Stimulated activated naive CD8-positive, alpha-beta T cell treated with anti-CD3 and anti-CD28 coated beads, Interleukin-15, Interleukin-2, amounts not matched to agents 100 ng/mL and 50 ng/mL, for 24 hours (primary cell): Measurements from ENCODE around the gene ACTN3.
A peak's percentile ranks its signal among the peaks of the same experiment; 100 is the strongest.

ENCODE experiments used
- H3K27ac Mint-ChIP-seq: one replicate; pipeline ENCODE4 v1.8.0; 2021; ENCODE audit warnings: mild to moderate bottlenecking, mixed read lengths
- H3K27me3 Mint-ChIP-seq: one replicate; pipeline ENCODE4 v1.8.0; 2021; ENCODE audit warnings: mixed read lengths
- H3K36me3 Mint-ChIP-seq: one replicate; pipeline ENCODE4 v1.8.0; 2021; ENCODE audit warnings: low read depth, mixed read lengths
- H3K4me1 Mint-ChIP-seq: one replicate; pipeline ENCODE4 v1.8.0; 2021; ENCODE audit warnings: low read depth, mixed read lengths
- H3K4me3 Mint-ChIP-seq: one replicate; pipeline ENCODE4 v1.8.0; 2021; ENCODE audit warnings: mild to moderate bottlenecking, mixed read lengths
- H3K9me3 Mint-ChIP-seq: one replicate; pipeline ENCODE4 v1.8.0; 2021; ENCODE audit warnings: mixed read lengths

ACTN3 gene

DNA sequence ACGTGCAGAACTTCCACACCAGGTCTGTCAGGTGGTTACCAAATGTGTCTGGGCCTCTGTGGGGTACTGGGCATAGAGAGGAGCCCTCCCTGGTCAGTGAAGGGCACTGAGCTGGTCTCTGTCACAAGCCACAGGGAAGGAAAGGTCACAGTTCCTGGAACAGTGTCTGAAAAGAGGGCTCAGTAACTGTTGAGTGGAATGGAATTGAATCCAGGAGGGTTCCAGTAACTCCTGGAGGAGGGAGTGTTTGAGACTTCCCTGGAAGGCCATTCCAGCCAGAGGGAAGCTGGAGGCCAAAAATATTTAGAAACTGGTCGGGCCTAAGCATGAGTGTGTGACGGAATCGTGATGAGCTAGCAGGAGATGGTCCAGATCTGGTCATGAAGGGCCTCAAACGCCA, 7.9 kb downstream of the ACTN3 start:
- H3K9me3 Mint-ChIP-seq = no peaks in the 10 kb centered on the region
- H3K36me3 Mint-ChIP-seq = no peaks in the 10 kb centered on the region
- H3K4me1 Mint-ChIP-seq = peaks cover 6% of the 10 kb centered on the region
- H3K27ac Mint-ChIP-seq = no peak overlapping the region
- H3K4me3 Mint-ChIP-seq = no peak overlapping the region
- peaks cover 16% of the 10 kb centered on the region for H3K27me3 Mint-ChIP-seq

DNA sequence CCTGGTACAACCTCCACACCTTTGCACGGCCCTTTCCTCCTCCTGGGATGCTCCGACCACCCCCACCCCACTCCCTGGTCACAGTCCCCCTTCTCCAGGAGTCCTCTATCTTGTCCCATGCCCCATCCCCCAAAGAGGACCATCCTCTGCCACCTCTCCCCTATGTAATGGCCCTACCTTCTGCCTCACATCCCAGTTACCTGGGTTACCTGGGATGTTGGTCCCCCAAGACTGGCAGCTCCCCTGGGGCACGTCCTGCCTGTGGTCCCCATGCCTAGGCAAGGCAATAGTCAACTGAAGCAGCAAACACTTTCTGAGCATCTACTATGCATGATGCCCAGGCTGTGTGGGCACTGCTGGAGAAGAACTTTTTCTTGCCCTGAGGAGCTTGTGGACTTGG, 8.7 kb downstream of the ACTN3 start:
- Mint-ChIP-seq H3K9me3 (no peaks in the 10 kb centered on the region), H3K4me3 (no peak overlapping the region), H3K4me1 (peaks cover 6% of the 10 kb centered on the region), H3K36me3 (no peaks in the 10 kb centered on the region), H3K27ac (no peak overlapping the region), H3K27me3 (peaks cover 16% of the 10 kb centered on the region)

DNA sequence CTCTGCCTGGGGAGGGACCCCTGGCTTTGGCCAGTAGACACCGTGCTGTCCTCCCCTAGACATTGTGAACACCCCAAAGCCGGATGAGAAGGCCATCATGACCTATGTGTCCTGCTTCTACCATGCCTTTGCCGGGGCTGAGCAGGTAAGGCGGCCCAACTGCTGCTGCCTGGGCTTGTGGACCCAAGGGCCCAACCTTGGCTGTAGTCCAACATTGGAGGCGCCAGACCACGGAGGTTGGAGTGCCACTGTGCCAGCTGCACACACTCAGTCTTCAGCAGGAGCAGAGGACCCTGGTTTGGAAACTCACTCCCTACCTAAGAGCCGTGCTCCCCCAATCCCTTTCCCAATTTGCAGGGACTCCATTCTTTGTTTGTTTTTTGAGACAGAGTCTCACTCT, 9.4 kb downstream of the ACTN3 start:
- peaks cover 6% of the 10 kb centered on the region for H3K4me1 Mint-ChIP-seq
- H3K4me3 Mint-ChIP-seq = no peak overlapping the region
- peaks cover 16% of the 10 kb centered on the region for H3K27me3 Mint-ChIP-seq
- no peak overlapping the region for H3K27ac Mint-ChIP-seq
- no peaks in the 10 kb centered on the region for H3K9me3 Mint-ChIP-seq
- no peaks in the 10 kb centered on the region for H3K36me3 Mint-ChIP-seq

DNA sequence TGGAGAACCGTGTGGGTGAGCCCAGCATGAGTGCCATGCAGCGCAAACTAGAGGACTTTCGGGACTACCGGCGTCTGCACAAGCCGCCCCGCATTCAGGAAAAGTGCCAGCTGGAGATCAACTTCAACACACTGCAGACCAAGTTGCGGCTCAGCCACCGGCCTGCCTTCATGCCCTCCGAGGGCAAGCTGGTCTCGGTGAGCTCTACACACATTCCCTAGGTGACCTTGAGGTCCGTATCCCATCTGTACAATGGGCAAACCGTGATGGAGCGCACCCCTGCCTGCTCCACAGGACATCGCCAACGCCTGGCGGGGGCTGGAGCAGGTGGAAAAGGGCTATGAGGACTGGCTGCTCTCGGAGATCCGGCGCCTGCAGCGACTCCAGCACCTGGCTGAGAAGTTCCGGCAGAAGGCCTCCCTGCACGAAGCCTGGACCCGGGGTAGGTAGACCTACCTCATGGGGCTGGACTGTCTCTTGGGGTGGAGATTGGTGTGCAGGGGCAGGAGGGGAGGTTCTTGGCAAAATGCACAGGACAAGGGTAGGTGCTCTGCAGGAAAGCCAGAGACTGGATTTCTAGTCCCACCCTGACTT, 11.1 kb downstream of the ACTN3 start:
- H3K4me3 Mint-ChIP-seq = no peak overlapping the region
- H3K9me3 Mint-ChIP-seq = no peaks in the 10 kb centered on the region
- peaks cover 16% of the 10 kb centered on the region for H3K27me3 Mint-ChIP-seq
- peaks cover 6% of the 10 kb centered on the region for H3K4me1 Mint-ChIP-seq
- H3K36me3 Mint-ChIP-seq = no peaks in the 10 kb centered on the region
- H3K27ac Mint-ChIP-seq = no peak overlapping the region

DNA sequence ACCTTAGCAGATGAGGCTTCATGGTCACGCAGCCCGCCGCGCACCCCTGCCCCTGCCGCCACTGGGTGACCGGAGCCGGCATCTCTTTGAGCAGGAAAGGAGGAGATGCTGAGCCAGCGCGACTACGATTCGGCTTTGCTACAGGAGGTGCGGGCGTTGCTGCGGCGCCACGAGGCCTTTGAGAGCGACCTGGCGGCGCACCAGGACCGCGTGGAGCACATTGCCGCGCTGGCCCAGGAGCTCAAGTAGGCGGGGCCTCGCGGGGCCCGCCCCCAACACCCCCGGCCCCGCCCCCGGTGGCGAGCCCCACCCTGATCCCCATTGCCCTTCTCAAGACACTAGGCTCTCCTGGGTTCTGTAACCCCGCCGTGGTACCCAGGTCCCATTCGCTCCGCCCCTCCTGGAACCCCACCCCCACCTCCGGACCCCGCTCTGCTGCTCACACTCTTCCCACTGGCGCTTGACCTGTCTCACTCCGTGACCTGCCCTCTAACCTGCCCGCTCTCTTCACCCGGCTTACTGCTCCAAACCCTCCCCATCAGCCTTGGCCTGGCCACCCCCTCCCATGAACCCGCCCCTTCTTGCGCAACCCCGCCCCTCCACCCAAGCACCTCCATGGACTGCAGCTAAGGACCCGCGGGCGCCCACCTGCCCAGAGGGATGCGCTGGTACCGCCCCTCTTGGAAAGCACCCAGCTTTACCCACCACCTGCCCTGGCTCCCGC, 12.6 kb downstream of the ACTN3 start:
- Mint-ChIP-seq H3K4me3 (no peak overlapping the region), H3K36me3 (no peaks in the 10 kb centered on the region), H3K9me3 (no peaks in the 10 kb centered on the region), H3K4me1 (peaks cover 6% of the 10 kb centered on the region), H3K27me3 (peaks cover 16% of the 10 kb centered on the region), H3K27ac (no peak overlapping the region)

DNA sequence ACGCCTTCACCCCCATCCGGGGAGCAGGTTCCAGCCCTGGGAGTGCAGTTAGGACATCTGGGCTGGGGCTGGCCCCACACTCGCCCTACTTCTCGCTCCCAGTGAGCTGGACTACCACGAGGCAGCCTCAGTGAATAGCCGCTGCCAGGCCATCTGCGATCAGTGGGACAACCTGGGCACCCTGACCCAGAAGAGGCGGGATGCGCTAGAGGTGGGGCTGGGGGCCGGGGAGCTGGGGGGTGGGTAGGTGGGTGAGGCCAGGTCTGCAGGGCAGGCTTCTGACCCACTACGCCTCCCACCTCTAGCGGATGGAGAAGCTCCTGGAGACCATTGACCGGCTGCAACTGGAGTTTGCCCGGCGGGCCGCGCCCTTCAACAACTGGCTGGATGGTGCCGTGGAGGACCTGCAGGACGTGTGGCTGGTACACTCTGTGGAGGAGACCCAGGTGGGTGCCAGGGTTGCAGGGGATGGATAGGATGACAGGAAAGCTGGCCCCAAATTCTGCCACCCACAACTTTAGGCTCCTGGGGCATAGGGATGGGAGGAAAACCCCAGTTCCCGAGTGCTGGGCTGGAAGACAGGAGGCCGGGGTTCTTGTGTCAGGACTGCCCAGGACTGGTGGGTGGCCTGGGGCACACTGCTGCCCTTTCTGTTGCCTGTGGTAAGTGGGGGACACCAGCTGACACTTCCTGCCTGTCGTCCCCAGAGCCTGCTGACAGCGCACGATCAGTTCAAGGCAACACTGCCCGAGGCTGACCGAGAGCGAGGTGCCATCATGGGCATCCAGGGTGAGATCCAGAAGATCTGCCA, 13.4 kb downstream of the ACTN3 start:
- Mint-ChIP-seq H3K27me3 (peaks cover 16% of the 10 kb centered on the region), H3K9me3 (no peaks in the 10 kb centered on the region), H3K4me3 (no peak overlapping the region), H3K4me1 (peaks cover 6% of the 10 kb centered on the region), H3K36me3 (no peaks in the 10 kb centered on the region), H3K27ac (no peak overlapping the region)

DNA sequence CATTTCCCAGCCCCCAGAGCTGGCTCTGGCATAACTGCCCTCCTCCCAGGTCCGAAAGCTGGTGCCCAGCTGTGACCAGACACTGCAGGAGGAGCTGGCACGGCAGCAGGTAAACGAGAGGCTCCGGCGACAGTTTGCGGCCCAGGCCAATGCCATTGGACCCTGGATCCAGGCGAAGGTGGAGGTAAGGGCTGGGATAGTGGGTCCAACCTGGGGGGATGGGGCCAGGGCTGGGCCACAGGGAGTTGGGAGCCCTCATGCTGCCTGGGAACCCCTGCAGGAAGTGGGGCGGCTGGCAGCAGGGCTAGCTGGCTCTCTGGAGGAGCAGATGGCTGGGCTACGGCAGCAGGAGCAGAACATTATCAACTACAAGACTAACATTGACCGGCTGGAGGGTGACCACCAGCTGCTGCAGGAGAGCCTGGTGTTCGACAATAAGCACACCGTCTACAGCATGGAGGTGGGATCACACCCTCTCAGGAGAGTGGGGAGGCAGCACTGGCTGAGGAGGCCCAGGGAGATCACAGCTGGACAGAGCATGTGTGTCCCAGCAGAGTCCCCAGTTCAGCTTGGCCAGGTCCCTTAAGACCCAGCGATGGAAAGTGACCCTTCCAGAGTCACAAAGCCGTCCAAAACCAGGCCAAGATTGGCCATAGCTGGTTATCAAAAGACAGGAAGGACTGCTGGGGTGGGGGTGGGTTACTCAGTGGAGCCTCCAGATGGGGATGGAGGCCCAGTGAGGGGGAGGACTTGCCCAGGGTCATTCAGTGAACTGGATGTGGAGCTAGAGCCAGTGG, 14.7 kb downstream of the ACTN3 start:
- Mint-ChIP-seq H3K27me3 (peaks cover 16% of the 10 kb centered on the region), H3K27ac (no peak overlapping the region), H3K4me1 (peaks cover 6% of the 10 kb centered on the region), H3K4me3 (no peak overlapping the region), H3K36me3 (no peaks in the 10 kb centered on the region), H3K9me3 (no peaks in the 10 kb centered on the region)

DNA sequence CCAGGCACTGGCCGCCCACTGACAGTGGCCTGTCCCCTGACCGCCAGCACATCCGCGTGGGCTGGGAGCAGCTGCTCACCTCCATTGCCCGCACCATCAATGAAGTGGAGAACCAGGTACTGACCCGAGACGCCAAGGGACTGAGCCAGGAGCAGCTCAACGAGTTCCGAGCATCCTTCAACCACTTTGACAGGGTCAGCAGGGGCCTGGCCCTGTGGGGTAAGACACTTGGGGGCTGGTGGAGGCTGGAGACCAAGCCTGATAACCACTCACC, 15.2 kb downstream of the ACTN3 start:
- peaks cover 16% of the 10 kb centered on the region for H3K27me3 Mint-ChIP-seq
- no peak overlapping the region for H3K27ac Mint-ChIP-seq
- no peaks in the 10 kb centered on the region for H3K36me3 Mint-ChIP-seq
- H3K4me1 Mint-ChIP-seq = peaks cover 6% of the 10 kb centered on the region
- no peak overlapping the region for H3K4me3 Mint-ChIP-seq
- H3K9me3 Mint-ChIP-seq = no peaks in the 10 kb centered on the region

DNA sequence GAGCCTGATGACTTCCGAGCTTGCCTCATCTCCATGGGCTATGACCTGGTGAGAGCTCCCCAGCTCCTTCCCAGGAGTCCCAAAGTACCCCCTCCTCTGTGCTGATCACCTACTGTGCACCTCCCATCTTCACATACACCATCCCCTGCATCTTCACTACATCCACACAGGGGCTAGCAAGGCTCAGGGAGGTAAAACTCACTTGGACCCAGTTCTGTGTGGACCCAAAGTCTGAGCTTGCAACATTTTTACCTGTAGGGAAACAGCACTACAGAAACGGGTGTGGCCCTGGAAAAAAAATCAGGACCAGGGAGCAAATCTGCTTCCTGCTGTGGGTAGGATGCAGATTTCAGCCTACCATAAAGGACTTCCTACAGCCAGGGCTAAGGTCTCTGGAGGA, 15.6 kb downstream of the ACTN3 start:
- H3K27ac Mint-ChIP-seq = no peak overlapping the region
- H3K4me3 Mint-ChIP-seq = no peak overlapping the region

DNA sequence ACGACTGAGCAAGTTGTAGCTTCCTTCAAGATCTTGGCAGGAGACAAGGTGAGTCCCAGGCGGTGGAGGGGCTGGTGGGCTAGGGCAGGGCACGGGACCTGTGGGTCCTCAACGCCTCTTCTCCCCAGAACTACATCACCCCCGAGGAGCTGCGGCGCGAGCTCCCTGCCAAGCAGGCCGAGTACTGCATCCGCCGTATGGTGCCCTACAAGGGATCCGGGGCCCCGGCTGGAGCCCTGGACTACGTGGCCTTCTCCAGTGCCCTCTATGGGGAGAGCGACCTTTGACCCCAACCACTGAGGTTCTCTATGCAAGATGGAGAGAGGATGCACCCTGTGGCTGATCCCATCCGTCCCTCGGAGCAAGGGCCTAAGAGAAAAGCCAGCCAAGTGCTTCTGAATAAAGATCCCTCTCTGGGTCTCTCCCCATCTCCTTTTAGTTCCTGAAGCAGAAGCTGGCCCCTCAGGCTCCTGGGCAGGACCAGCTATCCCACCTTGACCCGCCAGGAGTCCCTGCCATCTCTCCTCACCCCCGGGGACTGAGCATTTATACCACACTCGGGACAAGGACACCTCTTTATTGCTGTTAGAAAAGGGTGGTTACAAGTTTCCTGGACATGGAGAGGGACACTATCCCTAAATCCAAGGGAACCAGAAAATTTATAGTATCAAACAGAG, 16.3 kb downstream of the ACTN3 start:
- Mint-ChIP-seq H3K36me3 (no peaks in the 10 kb centered on the region), H3K9me3 (no peaks in the 10 kb centered on the region), H3K27ac (no peak overlapping the region), H3K27me3 (peaks cover 13% of the 10 kb centered on the region), H3K4me3 (no peak overlapping the region), H3K4me1 (peaks cover 6% of the 10 kb centered on the region)

More for the DNA sequence above, 15.6 kb downstream of the ACTN3 start:
- Mint-ChIP-seq H3K9me3 (no peaks in the 10 kb centered on the region), H3K27me3 (peaks cover 16% of the 10 kb centered on the region), H3K4me1 (peaks cover 6% of the 10 kb centered on the region), H3K36me3 (no peaks in the 10 kb centered on the region)

DNA sequence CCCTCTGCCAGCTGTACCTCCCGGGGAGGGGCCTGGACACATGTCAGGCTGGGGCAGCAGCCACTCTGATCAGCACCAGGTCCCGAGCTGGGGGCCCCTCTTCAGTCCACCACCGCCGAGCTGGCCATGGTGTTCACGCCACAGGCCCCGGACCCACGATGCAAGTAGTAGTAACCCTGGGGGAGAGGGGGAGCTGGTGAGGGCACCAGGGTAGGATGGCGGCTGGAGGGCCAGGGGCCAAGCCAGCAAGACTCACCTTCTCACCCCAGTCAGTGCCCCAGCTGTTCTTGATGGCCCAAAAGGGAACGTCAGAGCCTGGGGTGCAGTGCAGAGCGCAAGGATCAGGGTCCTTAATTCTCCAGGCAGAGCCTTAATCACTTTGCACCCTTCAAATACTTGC, 17.1 kb downstream of the ACTN3 start:
- Mint-ChIP-seq H3K27ac (no peak overlapping the region), H3K36me3 (no peaks in the 10 kb centered on the region), H3K4me1 (peaks cover 6% of the 10 kb centered on the region), H3K9me3 (no peaks in the 10 kb centered on the region), H3K27me3 (peaks cover 6% of the 10 kb centered on the region), H3K4me3 (no peak overlapping the region)

DNA sequence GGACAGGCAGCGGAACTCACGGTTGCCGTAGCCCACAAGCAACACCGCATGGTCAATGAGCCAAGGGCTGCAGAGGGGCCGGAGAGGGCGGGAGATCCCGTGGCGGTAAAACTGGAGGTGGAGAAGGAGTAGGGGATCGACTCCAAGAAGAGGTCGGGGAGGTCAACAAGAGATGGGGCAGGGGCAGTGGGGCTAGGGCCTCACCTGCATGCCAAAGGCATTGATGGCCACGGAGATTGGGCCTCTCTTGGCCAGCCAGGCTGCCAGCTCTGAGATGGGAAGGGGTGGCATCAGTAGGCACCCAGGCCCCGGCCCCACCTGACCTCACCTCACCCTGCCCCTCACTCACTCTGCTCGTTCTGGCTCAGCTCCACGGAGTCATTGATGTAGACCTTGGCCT, 17.8 kb downstream of the ACTN3 start:
- Mint-ChIP-seq H3K36me3 (no peaks in the 10 kb centered on the region), H3K4me1 (peaks cover 3% of the 10 kb centered on the region), H3K9me3 (no peaks in the 10 kb centered on the region), H3K4me3 (no peak overlapping the region), H3K27ac (no peak overlapping the region), H3K27me3 (peaks cover 3% of the 10 kb centered on the region)

DNA sequence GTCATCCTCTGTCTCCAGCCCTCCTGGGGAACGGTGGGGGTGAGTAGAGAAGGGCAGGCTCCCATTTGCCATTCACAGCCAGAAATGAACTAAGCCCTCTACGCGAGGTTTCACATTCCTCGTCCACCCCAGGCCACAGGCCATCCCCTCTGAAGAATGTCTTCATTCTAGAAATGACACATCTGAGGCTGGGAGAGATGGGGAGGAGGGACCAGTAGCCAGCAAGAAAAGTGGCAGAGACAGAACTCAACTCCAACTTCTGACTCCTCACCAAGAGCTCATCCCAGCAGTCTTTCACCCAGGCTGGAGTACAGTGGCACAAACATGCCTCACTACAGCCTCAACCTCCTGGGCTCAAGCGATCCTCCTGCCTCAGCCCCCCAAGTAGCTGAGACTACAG, 18.3 kb downstream of the ACTN3 start:
- Mint-ChIP-seq H3K9me3 (no peaks in the 10 kb centered on the region), H3K4me1 (peaks cover 3% of the 10 kb centered on the region), H3K4me3 (no peak overlapping the region), H3K36me3 (no peaks in the 10 kb centered on the region), H3K27ac (no peak overlapping the region), H3K27me3 (peaks cover 3% of the 10 kb centered on the region)

DNA sequence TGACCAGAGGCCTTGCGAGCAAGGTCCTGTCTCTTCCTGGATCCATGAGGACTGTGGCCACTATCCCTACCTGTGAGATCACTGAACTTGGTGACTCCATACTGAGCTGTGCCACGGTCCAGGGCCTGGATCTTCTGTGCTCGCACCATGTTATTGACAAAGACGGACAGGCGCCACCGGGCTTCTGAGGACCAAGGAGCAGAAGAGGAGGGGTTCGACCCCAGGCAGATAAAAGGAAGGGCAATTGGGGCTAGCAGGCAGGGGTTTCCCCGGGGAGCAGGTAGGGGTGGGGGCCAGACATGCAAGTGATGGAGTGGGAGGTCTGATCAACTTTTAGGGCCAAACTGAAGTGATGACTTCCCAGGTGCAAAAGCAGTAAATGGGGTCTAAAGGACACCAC, 19.5 kb downstream of the ACTN3 start:
- H3K4me3 Mint-ChIP-seq = no peak overlapping the region
- H3K27ac Mint-ChIP-seq = no peak overlapping the region
- no peaks in the 10 kb centered on the region for H3K36me3 Mint-ChIP-seq
- no peaks in the 10 kb centered on the region for H3K9me3 Mint-ChIP-seq
- peaks cover 3% of the 10 kb centered on the region for H3K27me3 Mint-ChIP-seq
- peaks cover 3% of the 10 kb centered on the region for H3K4me1 Mint-ChIP-seq

DNA sequence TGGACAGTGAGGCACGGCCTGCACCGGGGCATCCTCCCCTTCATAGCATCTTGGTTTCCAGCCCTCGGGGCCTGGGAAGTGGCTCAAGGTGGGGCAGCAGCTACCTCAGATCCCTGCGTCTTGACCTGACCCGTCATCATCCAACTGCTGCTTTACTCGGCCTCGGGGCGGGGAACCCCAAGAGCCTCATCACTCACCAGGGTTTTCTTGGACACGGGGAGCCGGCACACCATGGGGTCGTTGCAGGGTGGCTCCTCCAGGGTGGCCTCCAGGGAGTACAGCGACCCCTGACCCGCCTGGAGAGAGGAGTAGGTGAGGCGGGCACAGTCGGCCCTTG, 21.1 kb downstream of the ACTN3 start:
- H3K4me1 Mint-ChIP-seq = peaks cover 3% of the 10 kb centered on the region
- H3K27me3 Mint-ChIP-seq = peaks cover 3% of the 10 kb centered on the region
- H3K4me3 Mint-ChIP-seq = peak overlapping the region; percentile 52
- H3K36me3 Mint-ChIP-seq = no peaks in the 10 kb centered on the region
- no peak overlapping the region for H3K27ac Mint-ChIP-seq
- H3K9me3 Mint-ChIP-seq = no peaks in the 10 kb centered on the region
